ENCODE data around the gene FOXO4.
A peak's percentile ranks its signal among the peaks of the same experiment; 100 is the strongest.

The FOXO4 gene

GRCh38 chrX:71106427-71106826 lies 10.8 kb downstream of the FOXO4 start, which contains the start of gene CXorf65:
TSS of gene CXorf65 (minus strand) at chrX:71106740. CDS start at chrX:71106556, 184 bp downstream.
- H3K4me1 Mint-ChIP-seq = peaks cover 62% of the 10 kb centered on the region
- no peak for DNase-seq
- CTCF ChIA-PET = interaction anchor here (1.1 to 1.5 kb wide), 2 partner anchors 10 to 12 kb away, joined by 3 to 6 read pairs; partner anchors contain the start of gene MED12
- peak within 1 kb of the TSS; percentile 99 for H3K27ac Mint-ChIP-seq
- peak within 1 kb of the TSS; percentile 99 for H3K4me3 Mint-ChIP-seq
- H3K9me3 Mint-ChIP-seq = no peaks in the 10 kb centered on the region
- no peaks in the 10 kb centered on the region for H3K27me3 Mint-ChIP-seq
- H3K36me3 Mint-ChIP-seq = peaks cover 65% of the 10 kb centered on the region

GRCh38 chrX:71107245-71107644 lies 11.6 kb downstream of the FOXO4 start:
- H3K27ac Mint-ChIP-seq = peak overlapping the region; percentile 99
- DNase-seq = no peak
- no peaks in the 10 kb centered on the region for H3K9me3 Mint-ChIP-seq
- CTCF ChIA-PET = interaction anchor here (1.4 kb wide), 1 partner anchor 8 kb away, joined by 4 read pairs; no protein-coding TSS in a partner anchor
- peak overlapping the region; percentile 99 for H3K4me3 Mint-ChIP-seq
- no peaks in the 10 kb centered on the region for H3K27me3 Mint-ChIP-seq
- H3K4me1 Mint-ChIP-seq = peaks cover 64% of the 10 kb centered on the region
- peaks cover 66% of the 10 kb centered on the region for H3K36me3 Mint-ChIP-seq

DNA sequence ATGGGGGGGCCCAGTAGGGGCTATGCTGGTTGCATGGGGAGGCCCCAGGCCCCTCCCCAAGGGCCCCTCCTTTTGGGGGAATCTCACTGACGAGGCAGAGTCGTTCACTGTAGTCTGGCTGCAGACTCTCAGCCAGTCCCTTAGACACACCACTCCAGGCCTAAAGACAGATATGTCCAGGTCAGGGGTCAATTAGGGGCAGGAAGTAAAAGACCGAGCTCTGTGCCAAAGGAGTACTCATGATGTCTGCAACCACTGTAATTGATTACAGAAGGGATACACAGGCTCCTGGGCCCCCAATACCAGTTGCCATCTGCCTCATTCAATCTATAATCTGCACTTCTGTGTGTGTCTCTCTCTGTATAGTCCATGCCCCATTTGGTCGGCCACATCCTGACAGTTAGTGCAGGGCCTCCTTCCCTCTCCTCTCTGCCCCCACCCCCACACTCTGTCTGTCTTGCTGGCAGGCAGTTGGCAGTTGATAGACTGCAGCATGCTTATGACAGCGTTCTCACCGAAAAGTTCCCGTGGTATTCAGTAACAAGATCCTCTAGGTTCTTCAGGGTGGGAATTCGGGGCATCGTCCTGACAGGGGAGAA lies 12.2 kb downstream of the FOXO4 start:
- DNase-seq = peak; percentile 70
- Mint-ChIP-seq H3K36me3 (peaks cover 66% of the 10 kb centered on the region), H3K4me3 (peak overlapping the region; percentile 99), H3K27me3 (no peaks in the 10 kb centered on the region), H3K9me3 (no peaks in the 10 kb centered on the region), H3K27ac (peak overlapping the region; percentile 99), H3K4me1 (peaks cover 65% of the 10 kb centered on the region)
- CTCF ChIA-PET = interaction anchor here (1.4 kb wide), 1 partner anchor 9 kb away, joined by 4 read pairs; no protein-coding TSS in a partner anchor

- H3K36me3 Mint-ChIP-seq = peaks cover 62% of the 10 kb centered on the region
- peak overlapping the region; percentile 99 for H3K4me3 Mint-ChIP-seq
- DNase-seq = peak; percentile 50
- CTCF ChIA-PET = interaction anchor here (1.7 kb wide), 1 partner anchor 18 kb away, joined by 3 read pairs; no protein-coding TSS in a partner anchor
- H3K4me1 Mint-ChIP-seq = peaks cover 61% of the 10 kb centered on the region
- H3K27ac Mint-ChIP-seq = peak overlapping the region; percentile 99
- no peaks in the 10 kb centered on the region for H3K9me3 Mint-ChIP-seq
- no peaks in the 10 kb centered on the region for H3K27me3 Mint-ChIP-seq
Measured at GRCh38 chrX:71109051-71109450, 13.4 kb downstream of the FOXO4 start.

DNA sequence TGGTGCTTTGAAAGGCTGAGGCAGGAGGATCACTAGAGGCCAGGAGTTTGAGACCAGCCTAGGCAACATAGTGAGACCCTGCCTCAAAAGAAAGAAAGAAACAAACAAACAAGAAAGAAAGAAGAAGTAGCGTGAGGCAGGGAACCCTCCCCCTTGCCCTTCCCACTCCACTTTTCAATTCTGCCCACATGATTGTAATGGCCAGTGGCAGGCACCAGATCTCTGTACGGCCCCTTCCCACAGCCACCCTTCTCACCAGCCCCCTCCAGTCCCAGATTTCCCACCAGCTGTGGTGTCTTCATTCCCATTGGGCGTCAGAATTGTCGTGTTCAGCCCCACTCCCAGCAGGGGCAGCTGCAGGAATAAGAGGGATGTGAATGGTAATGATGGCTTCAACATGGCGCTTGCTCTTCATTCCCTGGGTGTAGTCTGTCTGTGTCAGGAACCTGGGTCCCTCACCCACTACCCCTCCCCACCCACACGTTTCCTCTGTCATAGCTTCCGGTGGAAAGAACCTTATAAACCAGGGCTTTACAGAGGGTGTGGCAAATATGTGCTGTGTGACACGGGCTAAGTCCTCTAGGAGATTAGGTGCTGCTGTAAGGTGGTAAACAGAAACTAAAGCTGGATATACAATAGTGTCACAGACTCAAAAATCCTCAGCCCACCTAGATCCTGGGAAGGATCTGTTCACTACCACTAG lies 15.6 kb downstream of the FOXO4 start, which contains the start of gene IL2RG:
IL2RG (minus strand) TSS at position 437 of the 703 bp plus-strand sequence; CDS start at position 399, 38 bp downstream.
- peaks cover 49% of the 10 kb centered on the region for H3K36me3 Mint-ChIP-seq
- CTCF ChIA-PET = interaction anchor here (0.7 to 5.9 kb wide), 3 partner anchors 11 to 53 kb away, joined by 3 to 39 read pairs (median 4); no protein-coding TSS in a partner anchor
- no peaks in the 10 kb centered on the region for H3K27me3 Mint-ChIP-seq
- no peaks in the 10 kb centered on the region for H3K9me3 Mint-ChIP-seq
- H3K4me1 Mint-ChIP-seq = peaks cover 45% of the 10 kb centered on the region
- peak within 1 kb of the TSS; percentile 99 for H3K27ac Mint-ChIP-seq
- peak; percentile 86 for DNase-seq
- H3K4me3 Mint-ChIP-seq = peak within 1 kb of the TSS; percentile 99

DNA sequence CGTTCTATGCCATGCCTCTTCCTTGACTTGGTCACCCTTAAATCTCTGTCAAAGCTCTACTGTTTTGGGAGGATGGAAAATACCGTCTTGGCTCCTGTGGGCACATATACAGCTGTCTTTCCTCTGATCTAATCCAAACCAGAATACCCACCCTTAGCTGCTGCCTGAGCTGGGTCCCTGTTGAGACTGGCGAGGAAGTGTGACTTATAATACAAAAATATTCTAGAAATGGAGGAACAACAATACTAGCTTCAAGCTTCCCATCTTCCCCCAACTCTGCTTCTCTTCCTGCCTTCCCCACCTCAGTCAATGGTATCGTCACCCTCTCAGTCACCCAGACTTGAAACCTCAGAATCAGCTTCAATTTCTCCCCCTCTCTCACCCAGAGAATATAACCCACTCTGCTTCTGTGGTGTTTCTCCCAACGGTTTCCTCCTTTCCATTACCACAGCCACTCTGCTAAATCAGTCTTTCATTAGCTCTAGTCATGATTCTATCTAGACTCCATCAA lies 16.3 kb downstream of the FOXO4 start:
- peak overlapping the region; percentile 99 for H3K27ac Mint-ChIP-seq
- peaks cover 45% of the 10 kb centered on the region for H3K36me3 Mint-ChIP-seq
- peaks cover 40% of the 10 kb centered on the region for H3K4me1 Mint-ChIP-seq
- CTCF ChIA-PET = interaction anchor here (0.7 to 5.9 kb wide), 4 partner anchors 11 to 54 kb away, joined by 3 to 39 read pairs (median 4); no protein-coding TSS in a partner anchor
- peak; percentile 24 for DNase-seq
- H3K27me3 Mint-ChIP-seq = no peaks in the 10 kb centered on the region
- H3K9me3 Mint-ChIP-seq = no peaks in the 10 kb centered on the region
- peak overlapping the region; percentile 99 for H3K4me3 Mint-ChIP-seq

DNA sequence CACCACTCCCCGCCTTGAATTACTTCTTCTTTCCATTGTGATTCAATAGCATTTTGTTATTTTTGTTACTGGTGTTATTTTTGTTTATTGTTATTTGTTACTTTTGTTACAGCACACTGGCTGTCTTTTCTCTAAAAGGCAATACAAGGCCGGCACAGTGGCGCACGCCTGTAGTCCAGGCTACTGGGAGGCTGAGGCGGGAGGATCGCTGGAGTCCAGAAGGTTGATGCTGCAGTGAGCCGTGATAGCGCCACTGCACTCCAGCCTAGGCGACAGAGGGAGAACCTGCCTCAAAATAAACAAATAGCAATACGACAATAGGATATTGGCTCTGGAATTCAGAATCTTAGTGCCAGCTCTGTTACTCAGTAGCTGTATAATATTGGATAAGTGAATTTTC lies 21.7 kb downstream of the FOXO4 start:
- Mint-ChIP-seq H3K36me3 (peaks cover 21% of the 10 kb centered on the region), H3K27ac (peak overlapping the region; percentile 71), H3K4me1 (peaks cover 42% of the 10 kb centered on the region), H3K27me3 (no peaks in the 10 kb centered on the region), H3K9me3 (no peaks in the 10 kb centered on the region), H3K4me3 (no peak overlapping the region)
- CTCF ChIA-PET = interaction anchor here (2.8 kb wide), 1 partner anchor 16 kb away, joined by 27 read pairs; no protein-coding TSS in a partner anchor
- no peak for DNase-seq

DNA sequence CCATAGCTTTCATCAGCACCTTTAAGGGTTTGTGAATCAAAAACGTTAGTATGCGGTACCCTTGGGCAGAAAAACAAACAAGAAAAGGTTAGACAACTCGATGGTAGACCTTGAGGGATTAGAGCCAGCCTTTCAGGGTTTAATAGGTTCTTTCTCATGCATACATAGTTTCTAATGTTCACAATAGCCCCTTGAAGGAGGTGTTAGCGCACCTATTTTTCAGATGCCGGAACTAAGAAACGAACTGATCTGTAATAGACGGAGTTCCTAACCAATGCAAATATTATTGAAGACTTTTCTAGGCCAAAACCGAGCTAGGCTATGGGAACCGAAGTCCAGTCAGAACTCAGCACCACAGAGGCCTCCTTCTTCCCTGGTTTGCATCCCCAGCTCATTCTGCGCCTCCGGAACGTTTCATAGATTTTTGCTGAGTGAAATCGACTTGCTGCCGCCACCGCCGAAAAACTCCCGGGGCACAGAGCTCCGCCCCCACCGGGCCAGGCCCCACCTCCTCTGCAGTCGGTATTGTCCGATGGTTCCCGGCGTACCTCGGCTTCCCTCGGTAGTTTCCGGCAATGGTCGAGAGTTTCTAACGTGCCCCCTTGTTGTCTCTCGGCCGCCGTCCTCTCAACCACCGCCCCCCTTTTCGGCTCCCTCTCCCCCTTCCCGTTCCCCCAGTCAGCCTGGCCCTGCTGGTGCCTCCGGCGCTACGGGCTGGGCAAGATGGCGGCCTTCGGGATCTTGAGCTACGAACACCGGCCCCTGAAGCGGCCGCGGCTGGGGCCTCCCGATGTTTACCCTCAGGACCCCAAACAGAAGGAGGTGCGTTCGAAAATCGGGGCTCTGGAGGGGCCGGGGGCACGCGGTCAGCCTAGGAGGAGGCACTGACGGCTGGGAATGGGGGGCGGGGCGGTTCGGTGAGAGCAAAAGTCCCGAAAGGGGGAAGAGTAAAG lies 22.7 kb downstream of the FOXO4 start, which contains the start of gene MED12:
MED12 (plus strand) TSS at position 565 of the 953 bp plus-strand sequence; CDS start at position 724, 159 bp downstream.
- Mint-ChIP-seq H3K36me3 (peaks cover 28% of the 10 kb centered on the region), H3K27me3 (no peaks in the 10 kb centered on the region), H3K9me3 (no peaks in the 10 kb centered on the region), H3K4me3 (peak within 1 kb of the TSS; percentile 78), H3K27ac (peak within 1 kb of the TSS; percentile 86), H3K4me1 (peaks cover 35% of the 10 kb centered on the region)
- CTCF ChIA-PET = interaction anchor here (1.1 to 2.8 kb wide), 3 partner anchors 11 to 17 kb away, joined by 6 to 27 read pairs (median 6); partner anchors contain the start of gene CXorf65
- DNase-seq = peak; percentile 87

DNA sequence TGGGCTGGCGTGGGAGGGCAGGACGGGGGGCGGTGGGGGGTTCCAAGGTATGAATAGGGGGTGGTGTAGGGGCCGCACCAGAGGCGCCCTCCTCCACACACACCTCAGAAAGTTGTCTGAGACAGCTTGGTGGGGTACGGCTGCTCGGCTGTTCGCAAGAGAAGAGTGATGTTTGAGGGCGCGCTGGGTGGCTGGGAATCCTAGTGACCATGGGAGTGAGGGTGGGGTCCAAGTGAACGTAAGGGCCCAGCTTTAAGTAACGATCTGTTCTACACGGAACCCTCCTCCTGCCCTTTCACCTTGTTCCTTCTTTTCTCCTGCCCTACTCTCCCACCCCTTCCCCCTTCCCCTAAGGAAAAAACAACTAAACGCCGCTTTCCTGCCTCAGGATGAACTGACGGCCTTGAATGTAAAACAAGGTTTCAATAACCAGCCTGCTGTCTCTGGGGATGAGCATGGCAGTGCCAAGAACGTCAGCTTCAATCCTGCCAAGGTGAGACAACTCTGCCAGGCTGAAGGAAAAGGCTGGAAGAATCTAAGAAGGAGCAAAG lies 23.4 kb downstream of the FOXO4 start:
- CTCF ChIA-PET = interaction anchor here (1.5 to 2.8 kb wide), 3 partner anchors 13 to 18 kb away, joined by 5 to 27 read pairs (median 6); partner anchors contain the start of gene CXorf65
- no peaks in the 10 kb centered on the region for H3K9me3 Mint-ChIP-seq
- H3K4me1 Mint-ChIP-seq = peaks cover 29% of the 10 kb centered on the region
- no peak for DNase-seq
- H3K27me3 Mint-ChIP-seq = no peaks in the 10 kb centered on the region
- H3K27ac Mint-ChIP-seq = peak overlapping the region; percentile 72
- peak overlapping the region; percentile 78 for H3K4me3 Mint-ChIP-seq
- peaks cover 30% of the 10 kb centered on the region for H3K36me3 Mint-ChIP-seq

GRCh38 chrX:71128166-71128833 lies 32.6 kb downstream of the FOXO4 start:
- H3K36me3 Mint-ChIP-seq = peaks cover 51% of the 10 kb centered on the region
- no peak for DNase-seq
- CTCF ChIA-PET = interaction anchor here (0.7 to 7.1 kb wide), 9 partner anchors 10 to 158 kb away, joined by 3 to 97 read pairs (median 4); partner anchors contain the start of genes IL2RG and MED12
- H3K27me3 Mint-ChIP-seq = no peaks in the 10 kb centered on the region
- no peaks in the 10 kb centered on the region for H3K9me3 Mint-ChIP-seq
- H3K4me3 Mint-ChIP-seq = no peak overlapping the region
- H3K27ac Mint-ChIP-seq = peak overlapping the region; percentile 84
- peaks cover 15% of the 10 kb centered on the region for H3K4me1 Mint-ChIP-seq

DNA sequence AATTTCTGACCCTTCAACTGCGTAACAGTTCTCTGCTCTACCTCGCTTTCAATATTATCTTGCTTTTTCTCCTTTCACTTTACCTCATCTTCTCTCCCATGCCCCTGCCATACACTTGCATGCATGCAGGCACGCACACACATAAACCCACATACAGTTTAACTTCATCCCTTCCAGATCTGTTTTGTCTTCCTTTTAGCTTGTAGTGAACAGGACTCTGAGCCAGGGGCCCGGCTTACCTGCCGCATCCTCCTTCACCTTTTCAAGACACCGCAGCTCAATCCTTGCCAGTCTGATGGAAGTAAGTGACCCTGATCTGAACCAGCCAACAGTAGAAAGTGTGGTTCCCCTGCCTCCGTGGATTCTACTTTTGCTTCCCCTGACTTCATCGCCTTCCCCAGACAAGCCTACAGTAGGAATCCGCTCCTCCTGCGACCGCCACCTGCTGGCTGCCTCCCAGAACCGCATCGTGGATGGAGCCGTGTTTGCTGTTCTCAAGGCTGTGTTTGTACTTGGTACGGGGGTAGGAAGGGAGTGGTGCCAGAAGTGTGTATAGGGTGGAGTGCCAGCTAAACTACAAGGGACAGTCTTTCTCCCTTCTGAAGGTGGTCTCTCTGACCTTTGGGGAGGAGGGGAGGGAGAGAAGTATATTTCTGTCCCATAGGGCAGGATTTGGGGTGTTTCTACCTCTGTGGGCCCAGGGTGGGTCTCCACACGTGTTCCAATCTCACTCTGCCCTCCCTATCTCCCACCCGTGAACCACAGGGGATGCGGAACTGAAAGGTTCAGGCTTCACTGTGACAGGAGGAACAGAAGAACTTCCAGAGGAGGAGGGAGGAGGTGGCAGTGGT lies 33.5 kb downstream of the FOXO4 start:
- Mint-ChIP-seq H3K4me1 (peaks cover 15% of the 10 kb centered on the region), H3K36me3 (peaks cover 52% of the 10 kb centered on the region), H3K27me3 (no peaks in the 10 kb centered on the region), H3K27ac (peak overlapping the region; percentile 84), H3K9me3 (no peaks in the 10 kb centered on the region), H3K4me3 (peak overlapping the region; percentile 9)
- DNase-seq = peak; percentile 81
- CTCF ChIA-PET = interaction anchor here (0.5 to 7.1 kb wide), 13 partner anchors 11 to 225 kb away, joined by 3 to 97 read pairs (median 4); partner anchors contain the start of genes FOXO4, IL2RG and MED12
